ENCODE measurements around the gene PCDHB4.
"Not testable (repeated sequence)": the region's sequence is repeated elsewhere in the genome, so short reads cannot be mapped to it uniquely, and the experiment has no call there.

PCDHB4 gene

GRCh38 chr5:141100243-141100805 lies 21.3 kb upstream of the PCDHB4 start, which contains the start of gene PCDHB3:
Gene PCDHB3, plus strand, starts transcription at chr5:141100473. Its CDS starts 177 bp downstream, at chr5:141100650.
- ChIA-PET CTCF (interaction anchor here (1.3 kb wide), 1 partner anchor 13 kb away, joined by 3 read pairs; no protein-coding TSS in a partner anchor), POLR2A (no interaction called here)
- TF ChIP-seq, protein P1, sequence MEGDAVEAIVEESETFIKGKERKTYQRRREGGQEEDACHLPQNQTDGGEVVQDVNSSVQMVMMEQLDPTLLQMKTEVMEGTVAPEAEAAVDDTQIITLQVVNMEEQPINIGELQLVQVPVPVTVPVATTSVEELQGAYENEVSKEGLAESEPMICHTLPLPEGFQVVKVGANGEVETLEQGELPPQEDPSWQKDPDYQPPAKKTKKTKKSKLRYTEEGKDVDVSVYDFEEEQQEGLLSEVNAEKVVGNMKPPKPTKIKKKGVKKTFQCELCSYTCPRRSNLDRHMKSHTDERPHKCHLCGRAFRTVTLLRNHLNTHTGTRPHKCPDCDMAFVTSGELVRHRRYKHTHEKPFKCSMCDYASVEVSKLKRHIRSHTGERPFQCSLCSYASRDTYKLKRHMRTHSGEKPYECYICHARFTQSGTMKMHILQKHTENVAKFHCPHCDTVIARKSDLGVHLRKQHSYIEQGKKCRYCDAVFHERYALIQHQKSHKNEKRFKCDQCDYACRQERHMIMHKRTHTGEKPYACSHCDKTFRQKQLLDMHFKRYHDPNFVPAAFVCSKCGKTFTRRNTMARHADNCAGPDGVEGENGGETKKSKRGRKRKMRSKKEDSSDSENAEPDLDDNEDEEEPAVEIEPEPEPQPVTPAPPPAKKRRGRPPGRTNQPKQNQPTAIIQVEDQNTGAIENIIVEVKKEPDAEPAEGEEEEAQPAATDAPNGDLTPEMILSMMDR (IDR thresholded peaks at IDR 0.05; ENCODE audit: control extremely low read depth, extremely low read depth, low read depth, missing control alignments) = no peak
- DNase-seq (ENCODE audit: extremely low spot score) = no peak

DNA sequence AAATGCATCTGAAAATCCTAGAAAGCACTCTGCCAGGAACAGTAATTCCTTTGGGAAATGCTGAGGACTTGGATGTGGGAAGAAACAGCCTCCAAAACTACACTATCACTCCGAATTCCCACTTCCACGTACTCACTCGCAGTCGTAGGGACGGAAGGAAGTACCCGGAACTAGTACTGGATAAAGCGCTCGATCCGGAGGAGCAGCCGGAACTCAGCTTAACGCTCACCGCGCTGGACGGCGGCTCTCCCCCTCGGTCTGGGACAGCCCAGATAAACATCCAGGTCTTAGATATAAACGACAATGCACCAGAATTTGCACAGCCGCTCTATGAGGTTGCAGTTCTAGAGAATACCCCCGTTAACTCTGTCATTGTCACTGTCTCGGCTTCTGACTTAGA lies 20.6 kb upstream of the PCDHB4 start:
- CTCF ChIA-PET = interaction anchor here (1.3 kb wide), 1 partner anchor 12 kb away, joined by 3 read pairs; no protein-coding TSS in a partner anchor
- POLR2A ChIA-PET = no interaction called here

GRCh38 chr5:141102070-141102469 lies 19.5 kb upstream of the PCDHB4 start:
- CTCF ChIA-PET; DNase-seq (ENCODE audit: extremely low spot score); POLR2A ChIA-PET: not testable (repeated sequence)

More for the DNA sequence above, 20.6 kb upstream of the PCDHB4 start:
- no peak for DNase-seq (ENCODE audit: extremely low spot score)
- TF ChIP-seq, protein P1 (IDR thresholded peaks at IDR 0.05; ENCODE audit: control extremely low read depth, extremely low read depth, low read depth, missing control alignments) = no peak

DNA sequence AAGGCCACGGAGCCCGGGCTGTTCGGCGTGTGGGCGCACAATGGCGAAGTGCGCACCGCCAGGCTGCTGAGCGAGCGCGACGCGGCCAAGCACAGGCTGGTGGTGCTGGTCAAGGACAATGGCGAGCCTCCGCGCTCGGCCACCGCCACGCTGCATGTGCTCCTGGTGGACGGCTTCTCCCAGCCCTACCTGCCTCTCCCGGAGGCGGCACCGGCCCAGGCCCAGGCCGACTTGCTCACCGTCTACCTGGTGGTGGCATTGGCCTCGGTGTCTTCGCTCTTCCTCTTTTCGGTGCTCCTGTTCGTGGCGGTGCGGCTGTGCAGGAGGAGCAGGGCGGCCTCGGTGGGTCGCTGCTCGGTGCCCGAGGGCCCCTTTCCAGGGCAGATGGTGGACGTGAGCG lies 19.1 kb upstream of the PCDHB4 start:
- DNase-seq (ENCODE audit: extremely low spot score); POLR2A ChIA-PET; CTCF ChIA-PET: not testable (repeated sequence)

DNA sequence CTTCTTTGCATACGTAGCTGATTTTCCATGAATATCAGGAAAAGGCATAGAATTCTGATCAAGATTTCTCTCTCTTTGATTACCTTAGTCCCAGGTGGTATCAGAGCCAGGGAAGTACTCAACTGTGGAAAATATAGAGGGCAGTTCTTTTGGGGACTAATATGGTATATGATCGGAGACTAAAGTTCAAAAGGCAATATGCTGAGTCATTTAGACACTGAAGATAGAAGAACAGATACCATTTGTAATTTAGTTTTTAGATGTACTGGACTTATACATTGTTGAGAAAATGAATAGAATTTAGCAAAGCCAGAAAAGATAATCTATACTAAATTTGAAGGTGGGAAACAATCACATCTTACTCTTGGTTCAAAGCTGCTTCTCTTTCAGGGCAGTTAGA lies 16.3 kb upstream of the PCDHB4 start:
- ChIA-PET POLR2A (no interaction called here), CTCF (no interaction called here)
- DNase-seq (ENCODE audit: extremely low spot score) = no peak
- TF ChIP-seq, protein P1 (IDR thresholded peaks at IDR 0.05; ENCODE audit: control extremely low read depth, extremely low read depth, low read depth, missing control alignments) = no peak

GRCh38 chr5:141119250-141119649 lies 2.4 kb upstream of the PCDHB4 start:
- DNase-seq (ENCODE audit: extremely low spot score) = no peak
- CTCF ChIA-PET = no interaction called here
- TF ChIP-seq, protein P1 (IDR thresholded peaks at IDR 0.05; ENCODE audit: control extremely low read depth, extremely low read depth, low read depth, missing control alignments) = no peak
- POLR2A ChIA-PET = no interaction called here

DNA sequence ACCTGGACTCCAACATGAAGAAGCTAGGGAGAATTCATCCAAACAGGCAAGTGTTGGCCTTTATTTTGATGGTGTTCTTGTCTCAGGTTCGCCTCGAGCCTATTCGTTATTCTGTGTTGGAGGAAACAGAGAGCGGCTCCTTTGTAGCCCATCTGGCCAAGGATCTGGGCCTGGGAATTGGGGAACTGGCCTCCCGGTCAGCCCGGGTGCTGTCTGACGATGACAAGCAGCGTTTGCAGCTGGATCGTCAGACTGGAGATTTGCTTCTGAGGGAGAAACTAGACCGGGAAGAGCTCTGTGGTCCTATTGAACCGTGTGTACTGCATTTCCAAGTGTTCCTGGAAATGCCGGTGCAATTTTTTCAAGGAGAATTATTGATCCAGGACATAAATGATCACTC lies 367 bp downstream of the PCDHB4 start:
- ChIA-PET CTCF (no interaction called here), POLR2A (no interaction called here)
- no peak for DNase-seq (ENCODE audit: extremely low spot score)
- TF ChIP-seq, protein P1 (IDR thresholded peaks at IDR 0.05; ENCODE audit: control extremely low read depth, extremely low read depth, low read depth, missing control alignments) = no peak

GRCh38 chr5:141123396-141124135 lies 1.9 kb downstream of the PCDHB4 start:
- POLR2A ChIA-PET, CTCF ChIA-PET: not testable (repeated sequence)

More at GRCh38 chr5:141123396-141124135, 1.9 kb downstream of the PCDHB4 start:
- not testable (repeated sequence) for DNase-seq (ENCODE audit: extremely low spot score)

Data from GM10248 (cell line).